ENCODE data around the gene LRRC4C. TPM values are rescaled to one million over a fixed set of nuclear protein-coding genes. Genes with fewer than 3 reads are reported as not detected.
"Not testable (repeated sequence)": the region's sequence is repeated elsewhere in the genome, so short reads cannot be mapped to it uniquely, and the experiment has no call there.

The LRRC4C gene
- total RNA-seq, 1 experiment from 2014 or later, result 0.06 TPM

- H3K27ac ChIP-seq, result no peak overlapping the region
- H3K36me3 ChIP-seq, result no peaks in the 10 kb centered on the region
- no peaks in the 10 kb centered on the region for H3K4me1 ChIP-seq
- no peaks in the 10 kb centered on the region for H3K27me3 ChIP-seq
- no peak for DNase-seq
- no peaks in the 10 kb centered on the region for H3K9me3 ChIP-seq (replicated peaks)
- H3K4me3 ChIP-seq, result no peak overlapping the region
Measured at GRCh38 chr11:40867991-40868632, 591.3 kb downstream of the LRRC4C start.

GRCh38 chr11:40857754-40858153, 601.7 kb downstream of the LRRC4C start:
- not testable (repeated sequence) for H3K27ac ChIP-seq; H3K9me3 ChIP-seq (replicated peaks); H3K27me3 ChIP-seq

GRCh38 chr11:40842750-40843339, 616.6 kb downstream of the LRRC4C start:
- Histone ChIP-seq H3K4me3 (no peak overlapping the region), H3K27ac (no peak overlapping the region), H3K36me3 (no peaks in the 10 kb centered on the region), H3K9me3 (replicated peaks) (no peaks in the 10 kb centered on the region), H3K4me1 (no peaks in the 10 kb centered on the region), H3K27me3 (no peaks in the 10 kb centered on the region; the same call in 1 of the 2 replicates)
- no peak for DNase-seq

More at GRCh38 chr11:40857754-40858153, 601.7 kb downstream of the LRRC4C start:
- not testable (repeated sequence) for DNase-seq, H3K4me1 ChIP-seq, H3K4me3 ChIP-seq, H3K36me3 ChIP-seq

GRCh38 chr11:40841231-40841630, 618.2 kb downstream of the LRRC4C start:
- DNase-seq, result no peak
- no peak overlapping the region for H3K27ac ChIP-seq
- H3K36me3 ChIP-seq, result no peaks in the 10 kb centered on the region
- no peaks in the 10 kb centered on the region for H3K9me3 ChIP-seq (replicated peaks)
- H3K4me3 ChIP-seq, result no peak overlapping the region
- no peaks in the 10 kb centered on the region for H3K4me1 ChIP-seq
- H3K27me3 ChIP-seq, result no peaks in the 10 kb centered on the region; the same call in 1 of the 2 replicates

GRCh38 chr11:40838181-40838683, 621.2 kb downstream of the LRRC4C start:
- Histone ChIP-seq H3K36me3 (no peaks in the 10 kb centered on the region), H3K9me3 (replicated peaks) (no peaks in the 10 kb centered on the region), H3K27me3 (no peaks in the 10 kb centered on the region; the same call in 1 of the 2 replicates), H3K4me3 (no peak overlapping the region), H3K27ac (no peak overlapping the region), H3K4me1 (no peaks in the 10 kb centered on the region)
- DNase-seq, result no peak

- no peak overlapping the region for H3K4me3 ChIP-seq
- H3K36me3 ChIP-seq, result no peaks in the 10 kb centered on the region
- no peak overlapping the region for H3K27ac ChIP-seq
- H3K27me3 ChIP-seq, result no peaks in the 10 kb centered on the region
- H3K4me1 ChIP-seq, result no peaks in the 10 kb centered on the region
- DNase-seq, result no peak
- no peaks in the 10 kb centered on the region for H3K9me3 ChIP-seq (replicated peaks)
Measured at GRCh38 chr11:40827116-40827515, 632.3 kb downstream of the LRRC4C start.

GRCh38 chr11:40826601-40827000, 632.9 kb downstream of the LRRC4C start:
- H3K27me3 ChIP-seq, result no peaks in the 10 kb centered on the region
- no peak overlapping the region for H3K4me3 ChIP-seq
- H3K36me3 ChIP-seq, result no peaks in the 10 kb centered on the region
- H3K9me3 ChIP-seq (replicated peaks), result no peaks in the 10 kb centered on the region
- no peaks in the 10 kb centered on the region for H3K4me1 ChIP-seq
- DNase-seq, result no peak
- no peak overlapping the region for H3K27ac ChIP-seq

GRCh38 chr11:40825201-40825834, 634.1 kb downstream of the LRRC4C start:
- DNase-seq, result no peak
- Histone ChIP-seq H3K36me3 (no peaks in the 10 kb centered on the region), H3K9me3 (replicated peaks) (no peaks in the 10 kb centered on the region), H3K4me3 (no peak overlapping the region), H3K4me1 (no peaks in the 10 kb centered on the region), H3K27ac (no peak overlapping the region), H3K27me3 (no peaks in the 10 kb centered on the region)

- Histone ChIP-seq H3K27me3 (no peaks in the 10 kb centered on the region), H3K36me3 (no peaks in the 10 kb centered on the region), H3K4me1 (no peaks in the 10 kb centered on the region), H3K27ac (no peak overlapping the region), H3K4me3 (no peak overlapping the region), H3K9me3 (replicated peaks) (no peaks in the 10 kb centered on the region)
- DNase-seq, result no peak
Measured at GRCh38 chr11:40819230-40819629, 640.2 kb downstream of the LRRC4C start.

GRCh38 chr11:40816976-40817375, 642.5 kb downstream of the LRRC4C start:
- Histone ChIP-seq H3K36me3 (no peaks in the 10 kb centered on the region), H3K4me3 (no peak overlapping the region), H3K4me1 (no peaks in the 10 kb centered on the region), H3K27me3 (no peaks in the 10 kb centered on the region), H3K27ac (no peak overlapping the region), H3K9me3 (replicated peaks) (no peaks in the 10 kb centered on the region)
- no peak for DNase-seq

- H3K4me3 ChIP-seq, result no peak overlapping the region
Measured at GRCh38 chr11:40797981-40798380, 661.5 kb downstream of the LRRC4C start.

GRCh38 chr11:40787224-40787623, 672.2 kb downstream of the LRRC4C start:
- H3K9me3 ChIP-seq (replicated peaks), result no peaks in the 10 kb centered on the region
- H3K27ac ChIP-seq, result no peak overlapping the region
- no peak for DNase-seq
- no peaks in the 10 kb centered on the region for H3K36me3 ChIP-seq
- no peaks in the 10 kb centered on the region for H3K4me1 ChIP-seq
- H3K4me3 ChIP-seq, result no peak overlapping the region
- 0 out of 2 replicates have a peak, but pooled peaks cover 4% of the 10 kb centered on the region for H3K27me3 ChIP-seq

More at GRCh38 chr11:40797981-40798380, 661.5 kb downstream of the LRRC4C start:
- Histone ChIP-seq H3K27me3 (peaks cover 4% of the 10 kb centered on the region; the same call in 1 of the 2 replicates), H3K27ac (no peak overlapping the region), H3K36me3 (no peaks in the 10 kb centered on the region), H3K4me1 (no peaks in the 10 kb centered on the region), H3K9me3 (replicated peaks) (no peaks in the 10 kb centered on the region)
- DNase-seq, result peak; percentile 3 to 10

GRCh38 chr11:40763046-40763445, 696.4 kb downstream of the LRRC4C start:
- Histone ChIP-seq H3K36me3 (no peaks in the 10 kb centered on the region), H3K9me3 (replicated peaks) (no peaks in the 10 kb centered on the region), H3K4me1 (no peaks in the 10 kb centered on the region), H3K27me3 (no peaks in the 10 kb centered on the region), H3K27ac (no peak overlapping the region), H3K4me3 (no peak overlapping the region)
- DNase-seq, result no peak

- Histone ChIP-seq H3K4me1 (no peaks in the 10 kb centered on the region), H3K9me3 (replicated peaks) (no peaks in the 10 kb centered on the region), H3K36me3 (no peaks in the 10 kb centered on the region), H3K27me3 (peaks cover 4% of the 10 kb centered on the region; the same call in 1 of the 2 replicates), H3K27ac (no peak overlapping the region), H3K4me3 (no peak overlapping the region)
- no peak for DNase-seq
Measured at GRCh38 chr11:40759341-40759740, 700.1 kb downstream of the LRRC4C start.

- H3K9me3 ChIP-seq (replicated peaks), result no peaks in the 10 kb centered on the region
- no peaks in the 10 kb centered on the region for H3K4me1 ChIP-seq
- H3K36me3 ChIP-seq, result no peaks in the 10 kb centered on the region
- no peak overlapping the region for H3K27ac ChIP-seq
- DNase-seq, result no peak
- H3K4me3 ChIP-seq, result no peak overlapping the region
- peaks cover 4% of the 10 kb centered on the region; the same call in 1 of the 2 replicates for H3K27me3 ChIP-seq
Measured at GRCh38 chr11:40754297-40754696, 705.2 kb downstream of the LRRC4C start.
